Stimulated activated CD8-positive, alpha-beta memory T cell treated with anti-CD3 and anti-CD28 coated beads, Interleukin-4, amount 100 ng/mL, for 48 hours (primary cell): Measurements from ENCODE around the gene EHMT1.

Experiments used
- DNase-seq: peaks from one replicate; pipeline ENCODE4 v3.0.0-alpha.2; 2020

Gene EHMT1

GRCh38 chr9:137745541-137745991 is 126.8 kb downstream of the EHMT1 start:
- DNase-seq: no peak

DNA sequence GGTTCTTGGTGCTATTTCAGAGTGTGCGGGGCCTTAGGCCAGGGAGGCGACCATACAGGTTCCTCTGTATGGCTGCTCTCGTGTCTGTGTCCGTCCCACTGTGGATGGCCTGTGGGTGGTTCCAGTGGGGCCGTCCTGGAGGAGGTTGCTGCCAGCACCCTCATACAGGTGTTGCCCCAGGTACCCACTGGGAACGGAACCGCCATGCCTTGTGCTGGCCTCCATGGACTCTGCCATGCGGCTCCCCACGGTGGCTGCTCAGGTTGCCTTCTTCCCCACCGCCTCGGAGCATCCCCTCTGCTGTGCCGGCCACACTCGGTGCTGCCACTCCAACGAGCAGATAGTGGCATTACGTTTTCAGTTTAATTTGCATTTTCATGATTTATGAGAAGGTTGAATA is 129.5 kb downstream of the EHMT1 start:
- no peak for DNase-seq

DNA sequence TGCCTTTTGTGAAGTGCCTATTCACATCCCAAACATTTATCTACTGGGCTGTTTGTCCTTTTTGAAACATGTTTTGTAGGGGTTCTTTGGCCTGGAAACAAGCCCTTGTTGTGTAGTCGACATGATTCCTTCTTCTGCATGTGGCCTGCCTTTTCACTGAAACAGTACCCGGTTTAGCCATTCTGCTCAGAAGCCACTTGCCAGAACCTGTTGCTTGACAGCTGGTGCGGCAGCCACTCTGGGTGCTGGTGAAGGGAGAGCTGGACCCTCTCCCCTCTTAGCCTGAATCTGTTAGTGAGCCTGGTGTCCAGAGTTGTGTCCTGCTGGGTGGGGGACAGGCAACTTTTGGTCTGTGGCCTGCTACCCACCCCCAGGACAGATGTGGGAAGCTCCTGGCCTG is 129.9 kb downstream of the EHMT1 start:
- no peak for DNase-seq

GRCh38 chr9:137749511-137749910 is 130.7 kb downstream of the EHMT1 start:
- DNase-seq: no peak

DNA sequence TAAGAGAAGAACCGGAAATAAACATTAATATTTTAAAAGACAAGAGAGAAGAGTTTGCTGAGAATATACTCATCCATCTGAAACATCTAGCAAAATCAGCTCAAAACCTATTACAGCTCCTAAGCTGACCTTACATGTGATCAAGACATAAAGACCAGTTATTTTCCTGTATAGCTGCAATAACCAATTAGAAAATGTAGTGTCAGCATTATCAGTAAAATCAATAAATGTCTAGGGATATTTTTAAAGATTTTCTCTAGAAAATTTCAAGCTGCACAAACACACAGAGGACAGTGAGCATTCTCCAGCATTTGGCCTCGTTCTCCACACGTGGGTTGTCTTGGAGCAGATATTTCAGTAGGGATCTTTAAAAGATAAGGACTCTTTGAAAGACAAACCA is 131.2 kb downstream of the EHMT1 start:
- no peak for DNase-seq

DNA sequence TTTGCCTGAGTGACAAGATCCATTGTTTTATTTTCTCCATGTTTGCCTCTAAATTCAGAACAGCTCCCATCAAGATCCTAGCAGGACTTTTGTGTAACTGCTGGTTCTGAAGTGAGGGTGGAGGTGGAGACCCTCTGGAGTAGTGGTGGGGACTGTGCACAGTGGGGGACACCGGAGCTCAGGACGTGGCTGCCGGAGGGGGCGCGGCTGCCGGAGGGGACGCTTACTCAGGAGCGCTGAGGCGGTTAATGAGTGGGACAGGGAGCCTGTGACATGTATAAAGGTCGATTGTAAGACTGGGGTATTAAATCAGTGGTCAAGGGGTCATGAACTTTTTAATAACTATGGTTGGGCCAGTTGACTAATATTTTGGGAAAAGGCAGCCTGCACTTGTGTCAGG is 131.8 kb downstream of the EHMT1 start:
- DNase-seq: no peak

- DNase-seq: no peak
Measured at GRCh38 chr9:137751616-137752015, 132.8 kb downstream of the EHMT1 start.

- DNase-seq: no peak
Measured at GRCh38 chr9:137752426-137752825, 133.6 kb downstream of the EHMT1 start.

GRCh38 chr9:137753192-137753765 is 134.5 kb downstream of the EHMT1 start:
- no peak for DNase-seq

- no peak for DNase-seq
Measured at GRCh38 chr9:137755261-137755927, 136.6 kb downstream of the EHMT1 start.

- no peak for DNase-seq
Measured at GRCh38 chr9:137756045-137756744, 137.4 kb downstream of the EHMT1 start.

DNA sequence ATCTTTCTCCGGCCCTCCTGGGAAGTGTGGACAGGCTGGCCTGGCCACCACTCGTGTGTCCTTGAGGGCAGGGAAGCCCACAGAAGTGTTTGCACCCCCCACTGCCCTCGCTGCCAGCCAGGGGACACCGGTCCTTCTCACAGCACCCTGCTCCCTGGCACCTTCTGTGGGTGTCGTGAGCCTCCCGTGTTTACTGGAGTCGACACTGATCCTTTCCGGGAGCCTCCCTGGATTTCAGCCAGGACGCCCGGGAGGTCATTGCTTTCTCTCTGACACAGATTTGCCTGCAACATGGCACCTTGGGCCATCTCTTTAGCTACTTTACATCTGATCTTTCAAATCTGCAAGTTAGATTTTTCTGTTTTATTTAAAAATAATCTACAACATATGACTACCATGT is 138.3 kb downstream of the EHMT1 start:
- no peak for DNase-seq

GRCh38 chr9:137757613-137758029 is 138.8 kb downstream of the EHMT1 start:
- peak; percentile 55 for DNase-seq

DNA sequence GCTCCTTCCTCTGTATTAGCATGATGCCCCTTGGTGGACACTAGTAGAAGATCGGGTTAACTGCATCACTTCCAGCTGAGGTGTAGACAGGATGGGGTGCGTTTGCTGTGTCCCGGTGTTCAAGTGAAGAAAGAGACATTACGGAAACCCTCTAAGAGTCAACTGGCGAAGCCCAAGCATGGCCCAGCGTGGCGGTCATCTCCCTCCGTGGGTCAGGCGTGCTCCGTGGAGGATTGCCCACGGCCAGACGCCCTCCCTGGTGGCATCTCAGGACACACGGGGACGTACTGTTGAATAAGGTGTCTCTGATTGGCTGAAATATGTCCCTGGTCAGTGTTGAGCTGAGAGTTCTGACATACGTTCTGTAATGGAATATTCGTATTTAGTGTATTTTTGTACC is 139.3 kb downstream of the EHMT1 start:
- DNase-seq: no peak

DNA sequence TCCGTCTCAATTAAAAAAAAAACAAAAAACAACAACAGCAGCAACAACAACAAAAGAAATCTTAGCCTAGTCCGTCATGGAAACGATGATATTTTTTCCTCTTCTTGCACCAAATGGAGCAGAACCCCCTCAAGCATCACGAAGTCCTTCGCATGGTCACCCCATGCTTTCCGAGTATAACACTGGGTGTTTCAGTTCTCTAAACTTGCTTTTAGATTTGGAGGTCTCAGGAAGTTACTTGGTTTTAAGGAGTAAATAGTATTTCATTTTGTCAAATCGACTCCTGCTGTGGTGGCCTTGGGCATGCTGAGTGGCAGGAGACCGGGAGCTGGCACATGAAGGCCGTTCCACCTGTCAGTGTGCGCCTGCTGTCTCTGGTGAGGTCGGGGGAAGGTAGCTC is 140.3 kb downstream of the EHMT1 start:
- no peak for DNase-seq

DNA sequence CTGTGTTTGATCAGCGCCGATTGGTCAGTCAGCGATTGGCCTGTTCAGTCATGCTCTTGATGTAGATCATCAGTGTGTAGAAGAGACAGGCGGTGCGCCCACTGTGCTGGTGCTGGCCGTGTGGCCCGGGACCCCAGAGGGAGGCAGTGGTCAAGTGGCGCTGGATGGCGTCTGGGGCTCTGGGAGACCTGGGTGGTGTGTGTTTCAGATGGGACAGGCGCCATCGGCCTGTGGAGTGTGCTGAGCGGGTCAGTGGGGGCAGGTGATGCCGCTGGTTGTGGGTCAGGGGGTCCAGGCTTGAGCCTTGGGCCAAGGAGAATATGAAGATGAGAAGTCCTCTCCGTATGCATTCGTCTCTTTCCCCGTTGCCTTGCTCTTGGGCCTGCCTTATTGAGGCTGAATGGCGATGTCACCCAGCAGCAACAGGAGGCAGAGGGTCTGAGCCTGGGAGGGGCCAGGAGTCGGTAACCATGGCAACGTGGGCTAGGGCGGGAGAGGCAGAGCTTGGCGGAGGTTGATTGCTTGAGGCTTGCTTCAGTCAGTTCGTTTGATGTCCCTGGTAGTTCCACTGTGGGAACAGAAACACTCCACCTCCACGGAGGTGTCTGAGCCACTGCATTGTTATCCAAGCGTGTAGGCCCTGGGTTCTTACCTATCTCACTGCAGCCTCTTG is 141.0 kb downstream of the EHMT1 start:
- DNase-seq: no peak

GRCh38 chr9:137760426-137760825 is 141.6 kb downstream of the EHMT1 start:
- no peak for DNase-seq

- peak; percentile 41 for DNase-seq
Measured at GRCh38 chr9:137761032-137761431, 142.2 kb downstream of the EHMT1 start.

DNA sequence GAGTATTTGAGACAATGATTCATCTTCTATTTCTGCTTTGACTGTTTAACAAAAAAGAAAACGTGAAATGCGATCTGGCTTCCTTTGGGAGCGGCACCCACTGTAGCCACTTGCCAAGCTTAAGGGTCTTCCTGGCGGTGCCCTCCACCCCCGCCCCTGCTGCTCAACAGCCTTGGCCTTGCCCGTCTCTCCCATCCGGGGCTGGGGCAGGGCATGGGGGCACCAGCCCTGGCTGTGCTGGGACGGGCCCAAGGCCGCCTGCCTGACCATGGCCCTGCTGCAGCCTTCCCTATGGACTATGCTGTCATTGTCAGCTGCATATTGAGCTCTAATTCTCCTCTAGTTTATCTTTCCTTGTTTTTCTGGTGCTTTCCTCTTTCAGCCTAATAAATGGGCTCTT is 143.0 kb downstream of the EHMT1 start:
- DNase-seq: no peak

DNA sequence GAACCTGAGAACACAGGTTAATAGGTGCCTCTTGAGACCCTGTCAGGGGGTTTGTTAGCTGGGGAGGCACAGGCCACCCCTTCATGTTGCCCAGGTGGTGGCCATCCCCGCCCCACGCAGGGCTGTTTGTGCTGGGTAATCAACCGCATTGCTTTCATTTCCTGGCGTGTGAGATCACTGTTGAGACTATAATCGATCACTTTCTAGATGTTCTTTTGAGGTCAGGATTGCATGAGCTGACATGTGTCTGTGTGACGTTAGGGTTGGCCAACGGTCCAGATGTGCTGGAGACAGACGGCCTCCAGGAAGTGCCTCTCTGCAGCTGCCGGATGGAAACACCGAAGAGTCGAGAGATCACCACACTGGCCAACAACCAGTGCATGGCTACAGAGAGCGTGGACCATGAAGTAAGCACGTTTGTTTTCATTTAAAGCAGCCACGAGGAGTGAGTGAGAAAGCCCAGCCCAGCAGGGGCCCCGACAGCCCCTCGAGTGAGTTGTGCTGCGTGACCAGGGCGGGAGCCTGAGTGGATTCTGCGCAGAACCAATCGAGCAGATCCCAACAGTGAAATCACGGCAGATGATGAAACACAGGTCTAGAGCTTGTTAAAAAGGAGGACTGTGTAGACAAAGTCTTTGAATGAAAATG is 143.7 kb downstream of the EHMT1 start:
- no peak for DNase-seq

GRCh38 chr9:137763271-137763955 is 144.6 kb downstream of the EHMT1 start:
- no peak for DNase-seq

DNA sequence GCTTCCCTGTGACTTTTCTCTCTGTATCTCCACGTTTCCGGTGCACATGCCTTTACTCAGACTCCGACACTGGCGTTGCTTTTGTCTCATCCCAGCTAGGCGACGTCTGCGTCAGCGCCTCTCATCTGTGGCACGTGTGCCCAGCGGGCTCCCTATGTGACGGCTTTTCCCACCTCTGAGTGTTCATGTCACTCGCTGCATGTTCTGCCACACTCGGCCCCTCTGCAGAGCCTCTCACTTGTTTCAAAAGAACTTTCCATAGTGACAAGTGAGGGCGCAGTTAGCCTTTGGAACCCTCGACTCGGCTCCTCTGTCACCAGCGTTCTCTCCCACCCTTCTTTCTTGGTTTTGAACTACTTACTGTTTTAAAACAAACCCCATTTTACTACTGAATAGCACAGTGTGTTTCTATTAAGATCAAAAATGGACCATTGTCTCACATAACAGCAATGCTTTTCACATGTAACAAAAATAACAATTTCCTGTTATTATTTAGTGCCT is 145.4 kb downstream of the EHMT1 start:
- DNase-seq: no peak
